K562 (cell line): ENCODE results near the gene HMOX2. TPM values are rescaled to one million over a fixed set of nuclear protein-coding genes. Genes with fewer than 3 reads are reported as not detected.

ENCODE experiments used
- FOXM1 ChIP-seq, 2 experiments: fragments of 450-650 bp in 1 of 2; sonication (generic) in 1 of 2; formaldehyde crosslinking in 1 of 2; IDR thresholded peaks; 2 replicates each; pipeline versions ENCODE4 v1.6.1 to v1.9.0; 2017 to 2022; ENCODE audit warnings: low read depth in 2 of 2, mild to moderate bottlenecking in 2 of 2, missing genetic modification reagents in 1 of 2, moderate library complexity in 1 of 2
- HDAC2 ChIP-seq: fragments of 450-650 bp; IDR thresholded peaks from 2 replicates; pipeline ENCODE4 v1.6.1; 2016; ENCODE audit warnings: mild to moderate bottlenecking
- HDAC6 ChIP-seq: IDR thresholded peaks from 2 replicates; pipeline ENCODE4 v1.6.1; 2012; ENCODE audit warnings: low read depth, mild to moderate bottlenecking, control low read depth, inconsistent platforms, low read length, moderate library complexity
- HNRNPH1 ChIP-seq: fragments of 200-400 bp; formaldehyde crosslinking; optimal IDR thresholded peaks from 2 replicates; pipeline ENCODE3; 2017; ENCODE audit warnings: low read depth, mild to moderate bottlenecking, low read length, moderate library complexity
- HOXB6 ChIP-seq: fragments of 250-450 bp; sonication (Bioruptor Pico); IDR thresholded peaks from 2 replicates; pipeline ENCODE4 v1.5.1; 2022; ENCODE audit warnings: mild to moderate bottlenecking, borderline replicate concordance
- NFRKB ChIP-seq: fragments of 450-650 bp; IDR thresholded peaks from 2 replicates; pipeline ENCODE4 v1.6.1; 2016; ENCODE audit warnings: low read depth
- PRDM10 ChIP-seq: fragments of 450-650 bp; IDR thresholded peaks from 2 replicates; pipeline ENCODE4 v1.6.1; 2018; ENCODE audit not compliant: partially characterized antibody
- STAT5A ChIP-seq: IDR thresholded peaks from 2 replicates; pipeline ENCODE4 v1.6.1; 2012; ENCODE audit warnings: low read length, inconsistent platforms, borderline replicate concordance
- SUPT5H ChIP-seq: fragments of 450-650 bp; IDR thresholded peaks from 2 replicates; pipeline ENCODE4 v1.6.1; 2016
- TARDBP ChIP-seq: fragments of 450-650 bp; IDR thresholded peaks from 2 replicates; pipeline ENCODE4 v1.6.1; 2016
- USF2 ChIP-seq: sonication (generic); formaldehyde crosslinking; IDR thresholded peaks from 2 replicates; pipeline ENCODE4 v1.5.0; 2020; ENCODE audit warnings: missing genetic modification reagents
- ZNF318 ChIP-seq, 2 experiments: fragments of 450-650 bp; IDR thresholded peaks; 2 replicates each; pipeline ENCODE4 v1.6.1; 2016; ENCODE audit warnings: mild to moderate bottlenecking in 2 of 2, borderline replicate concordance in 1 of 2, low read depth in 1 of 2, moderate library complexity in 1 of 2
- ZNF584 ChIP-seq: fragments of 200-800 bp; sonication (Bioruptor generic); IDR thresholded peaks from 2 replicates; pipeline ENCODE4 v1.6.1; 2016; ENCODE audit warnings: low read depth, mild to moderate bottlenecking, missing genetic modification characterization, missing compliant biosample characterization
- polyA plus RNA-seq, 8 experiments: library from polyadenylated mRNA; depleted of rRNA in 4 of 8; stranded (reverse) in 5 of 8; unstranded in 3 of 8; fragments of >200 nt; fragmentation: Nextera tagmentation in 2 of 8; fragmentation: Illumina TruSeq in 1 of 8; extraction: Ambion mirVana in 2 of 8; extraction: Trizol in 1 of 8; gene quantifications; 2 replicates each; pipeline versions ENCODE4 v1.2.1 to v1.2.3, GENCODE V29; 2011 to 2014; ENCODE audit warnings: inconsistent platforms in 1 of 8, missing spikeins in 1 of 8
- total RNA-seq, 7 experiments: library from RNA; depleted of rRNA in 6 of 7; stranded (reverse); fragments of >200 nt in 6 of 7; fragmentation: Illumina TruSeq in 2 of 7; extraction: Trizol in 2 of 7; gene quantifications; 2 replicates each; pipeline versions ENCODE4 v1.2.1 to v1.2.3, GENCODE V29; 2011 to 2021; ENCODE audit warnings: low replicate concordance in 1 of 7

The HMOX2 gene
- total and polyA plus RNA-seq, 9 of the 15 experiments (the other 6 are each of a cell fraction or from before 2014, with no cell fraction given), result 26.8 to 87.4 (median 57.4) TPM

GRCh38 chr16:4433914-4434787 is 42.0 kb upstream of the HMOX2 start (continued):
- TF ChIP-seq FOXM1 (IDR thresholded peaks at IDR 0.05; ENCODE audit: low read depth), result 0 out of 2 replicates have a peak, but pooled peaks have one; percentile 29
- TF ChIP-seq FOXM1 (CRISPR knock-in tag; IDR thresholded peaks at IDR 0.05; ENCODE audit: low read depth), result no peak
- peak; percentile 89 for TF ChIP-seq SUPT5H
- TF ChIP-seq USF2 (CRISPR knock-in tag), result peak; percentile 71
- TF ChIP-seq HDAC6, result no peak
- TF ChIP-seq TARDBP, result no peak
- no peak for TF ChIP-seq HNRNPH1
- TF ChIP-seq HDAC2, result peak; percentile 54; the same call in 1 of the 2 replicates
- no peak for TF ChIP-seq STAT5A
- no peak for TF ChIP-seq NFRKB
- TF ChIP-seq PRDM10, result peak; percentile 61
- TF ChIP-seq ZNF318 (IDR thresholded peaks at IDR 0.05; ENCODE audit: borderline replicate concordance in 1 of 2, low read depth in 1 of 2), result no peak
- TF ChIP-seq HOXB6 (CRISPR knock-in tag), result no peak
- TF ChIP-seq ZNF584 (CRISPR knock-in tag), result no peak
